WTC11 (cell line): ENCODE measurements around the gene SPEM2. TPM values are rescaled to one million over a fixed set of nuclear protein-coding genes. Genes with fewer than 3 reads are reported as not detected.

Experiments used
- ATAC-seq: fragments of 200-7000 bp; cut with Tn5 transposase; 2 replicates; pipeline ENCODE4 v1.10.0; 2021; ENCODE audit warnings: mild to moderate bottlenecking, moderate library complexity
- CTCF ChIA-PET: fragments of 300-600 bp; sonication (Branson Sonifier 250); formaldehyde crosslinking; loops from one replicate; lab custom pipeline; 2021; ENCODE audit warnings: antibody characterized with exemption; lab: Charles Lee
- POLR2A ChIA-PET: fragments of 350-600 bp; sonication (Branson Sonifier 250); formaldehyde crosslinking; loops from one replicate; lab custom pipeline; 2021; ENCODE audit warnings: antibody characterized with exemption; lab: Charles Lee
- DNase-seq: peaks from one replicate; pipeline ENCODE4 v3.0.0; 2021; ENCODE audit warnings: low spot score
- H3K27ac Mint-ChIP-seq: 2 replicates; pipeline ENCODE4 v1.8.0; 2021; ENCODE audit warnings: mixed read lengths
- H3K27me3 Mint-ChIP-seq: 2 replicates; pipeline ENCODE4 v1.8.0; 2021; ENCODE audit warnings: low read depth, mild to moderate bottlenecking, moderate library complexity, mixed read lengths
- H3K36me3 Mint-ChIP-seq: 2 replicates; pipeline ENCODE4 v1.8.0; 2021; ENCODE audit warnings: mixed read lengths
- H3K4me1 Mint-ChIP-seq: 2 replicates; pipeline ENCODE4 v1.8.0; 2022; ENCODE audit warnings: mixed read lengths
- H3K4me3 Mint-ChIP-seq: 2 replicates; pipeline ENCODE4 v1.8.0; 2021; ENCODE audit warnings: mild to moderate bottlenecking, moderate library complexity, mixed read lengths
- H3K9me3 Mint-ChIP-seq: 2 replicates; pipeline ENCODE4 v1.8.0; 2021; ENCODE audit warnings: mixed read lengths
- ATF6 ChIP-seq: sonication (generic); formaldehyde crosslinking; IDR thresholded peaks from 2 replicates; pipeline ENCODE4 v1.8.1; 2023; ENCODE audit warnings: mild to moderate bottlenecking, missing genetic modification reagents
- ERG ChIP-seq: fragments of 250-450 bp; sonication (Bioruptor Pico); IDR thresholded peaks from 2 replicates; pipeline ENCODE4 v1.8.0; 2021; ENCODE audit warnings: mild to moderate bottlenecking
- ESRRA ChIP-seq: sonication (generic); formaldehyde crosslinking; IDR thresholded peaks from 2 replicates; pipeline ENCODE4 v1.8.1; 2022; ENCODE audit warnings: mild to moderate bottlenecking, missing genetic modification reagents, borderline replicate concordance
- FOXJ3 ChIP-seq: sonication (generic); formaldehyde crosslinking; IDR thresholded peaks from 2 replicates; pipeline ENCODE4 v1.9.0; 2021; ENCODE audit warnings: missing genetic modification reagents, mild to moderate bottlenecking, borderline replicate concordance
- GTF2I ChIP-seq: fragments of 250-450 bp; sonication (Bioruptor Pico); conservative IDR thresholded peaks from 2 replicates; pipeline ENCODE4 v1.4.0; 2021; ENCODE audit warnings: mild to moderate bottlenecking
- IRF1 ChIP-seq: sonication (generic); formaldehyde crosslinking; IDR thresholded peaks from 2 replicates; pipeline ENCODE4 v1.8.0; 2023; ENCODE audit warnings: missing genetic modification reagents
- MXD4 ChIP-seq: fragments of 250-450 bp; sonication (Bioruptor Pico); IDR thresholded peaks from 2 replicates; pipeline ENCODE4 v1.8.0; 2021; ENCODE audit warnings: mild to moderate bottlenecking, moderate library complexity, borderline replicate concordance
- NR1H2 ChIP-seq: sonication (generic); formaldehyde crosslinking; IDR thresholded peaks from 2 replicates; pipeline ENCODE4 v1.9.0; 2021; ENCODE audit warnings: mild to moderate bottlenecking, moderate library complexity, missing genetic modification reagents
- NR3C1 ChIP-seq: sonication (generic); formaldehyde crosslinking; conservative IDR thresholded peaks from 2 replicates; pipeline ENCODE4 v1.8.1; 2023; ENCODE audit warnings: low read depth, mild to moderate bottlenecking, missing genetic modification reagents
- PRDM15 ChIP-seq: sonication (generic); formaldehyde crosslinking; IDR thresholded peaks from 2 replicates; pipeline ENCODE4 v1.8.0; 2022; ENCODE audit warnings: missing genetic modification reagents
- RELA ChIP-seq: sonication (generic); formaldehyde crosslinking; IDR thresholded peaks from 2 replicates; pipeline ENCODE4 v1.8.1; 2022; ENCODE audit warnings: missing genetic modification reagents, mild to moderate bottlenecking, borderline replicate concordance
- RORB ChIP-seq: fragments of 250-450 bp; sonication (Bioruptor Pico); IDR thresholded peaks from 2 replicates; pipeline ENCODE4 v1.9.0; 2021; ENCODE audit warnings: mild to moderate bottlenecking
- SMAD3 ChIP-seq: sonication (generic); formaldehyde crosslinking; IDR thresholded peaks from 2 replicates; pipeline ENCODE4 v1.8.0; 2022; ENCODE audit warnings: missing genetic modification reagents, mild to moderate bottlenecking, borderline replicate concordance
- SP1 ChIP-seq: sonication (generic); formaldehyde crosslinking; conservative IDR thresholded peaks from 2 replicates; pipeline ENCODE4 v1.8.1; 2022; ENCODE audit warnings: missing genetic modification reagents
- TCF7 ChIP-seq: sonication (generic); formaldehyde crosslinking; IDR thresholded peaks from 2 replicates; pipeline ENCODE4 v1.8.0; 2022; ENCODE audit warnings: mild to moderate bottlenecking, low read depth, missing genetic modification reagents, moderate library complexity
- USF2 ChIP-seq: sonication (generic); formaldehyde crosslinking; IDR thresholded peaks from 2 replicates; pipeline ENCODE4 v1.8.1; 2023; ENCODE audit warnings: mild to moderate bottlenecking, missing genetic modification reagents, moderate library complexity
- ZNF396 ChIP-seq: fragments of 250-450 bp; sonication (Bioruptor Pico); IDR thresholded peaks from 2 replicates; pipeline ENCODE4 v1.8.0; 2021; ENCODE audit warnings: mild to moderate bottlenecking, moderate library complexity, borderline replicate concordance
- total RNA-seq: library from RNA; stranded (reverse); gene quantifications from 3 replicates; pipeline ENCODE4 v1.2.3, GENCODE V29; 2021

Gene SPEM2
- total RNA-seq, 1 experiment from 2014 or later = 0.13 TPM

- TF ChIP-seq ATF6 = no peak
Observed at GRCh38 chr17:7444682-7445618, 19.5 kb downstream of the SPEM2 start, which contains the start of gene CHRNB1 (continued).

GRCh38 chr17:7445619-7445968 lies 20.2 kb downstream of the SPEM2 start:
- H3K4me3 Mint-ChIP-seq = peak overlapping the region; percentile 87
- H3K27ac Mint-ChIP-seq = peak overlapping the region; percentile 99
- peaks cover 33% of the 10 kb centered on the region for H3K4me1 Mint-ChIP-seq
- H3K27me3 Mint-ChIP-seq = peaks cover 39% of the 10 kb centered on the region
- 0 out of 2 replicates have a peak, but pooled peaks have one; percentile 2 for TF ChIP-seq SP1 (CRISPR knock-in tag)
- no peak for TF ChIP-seq ERG
- TF ChIP-seq USF2 = 0 out of 2 replicates have a peak, but pooled peaks have one; percentile 5
- TF ChIP-seq FOXJ3 (CRISPR knock-in tag) = no peak
- peak; percentile 91 for ATAC-seq
- no peaks in the 10 kb centered on the region for H3K9me3 Mint-ChIP-seq
- DNase-seq = peak; percentile 91
- H3K36me3 Mint-ChIP-seq = peaks cover 13% of the 10 kb centered on the region; the same call in 1 of the 2 replicates
- POLR2A ChIA-PET = interaction anchor here (0.7 to 2.4 kb wide), 9 partner anchors 10 to 116 kb away, joined by 3 to 24 read pairs (median 5); partner anchors contain the start of genes NLGN2, POLR2A, TMEM102 and TMEM256
- CTCF ChIA-PET = interaction anchor here (0.6 to 2.9 kb wide), 19 partner anchors 8 to 189 kb away, joined by 3 to 19 read pairs (median 5); partner anchors contain the start of genes PLSCR3, TMEM102, TMEM256 and TMEM95

GRCh38 chr17:7448461-7448860 lies 23.0 kb downstream of the SPEM2 start:
- peaks cover 30% of the 10 kb centered on the region for H3K27me3 Mint-ChIP-seq
- ChIA-PET CTCF (no interaction called here), POLR2A (no interaction called here)
- H3K27ac Mint-ChIP-seq = no peak overlapping the region
- H3K36me3 Mint-ChIP-seq = peaks cover 15% of the 10 kb centered on the region; the same call in 1 of the 2 replicates
- peaks cover 19% of the 10 kb centered on the region for H3K4me1 Mint-ChIP-seq
- no peak overlapping the region for H3K4me3 Mint-ChIP-seq
- DNase-seq = no peak
- no peak for ATAC-seq
- no peaks in the 10 kb centered on the region for H3K9me3 Mint-ChIP-seq
- TF ChIP-seq NR3C1 (CRISPR knock-in tag) (no peak), IRF1 (no peak), SMAD3 (CRISPR knock-in tag) (no peak), RORB (no peak), ATF6 (no peak), TCF7 (CRISPR knock-in tag) (no peak), NR1H2 (CRISPR knock-in tag) (no peak), RELA (CRISPR knock-in tag) (no peak), GTF2I (CRISPR knock-in tag) (no peak), PRDM15 (CRISPR knock-in tag) (no peak), MXD4 (CRISPR knock-in tag) (no peak), ESRRA (CRISPR knock-in tag) (no peak), ZNF396 (CRISPR knock-in tag) (no peak)
